ENCODE results near the gene POMC. TPM values are rescaled to one million over a fixed set of nuclear protein-coding genes. Genes with fewer than 3 reads are reported as not detected.
A peak's percentile ranks its signal among the peaks of the same experiment; 100 is the strongest.

The POMC gene
- total RNA-seq, 1 donor from 2014 or later: not detected

DNA sequence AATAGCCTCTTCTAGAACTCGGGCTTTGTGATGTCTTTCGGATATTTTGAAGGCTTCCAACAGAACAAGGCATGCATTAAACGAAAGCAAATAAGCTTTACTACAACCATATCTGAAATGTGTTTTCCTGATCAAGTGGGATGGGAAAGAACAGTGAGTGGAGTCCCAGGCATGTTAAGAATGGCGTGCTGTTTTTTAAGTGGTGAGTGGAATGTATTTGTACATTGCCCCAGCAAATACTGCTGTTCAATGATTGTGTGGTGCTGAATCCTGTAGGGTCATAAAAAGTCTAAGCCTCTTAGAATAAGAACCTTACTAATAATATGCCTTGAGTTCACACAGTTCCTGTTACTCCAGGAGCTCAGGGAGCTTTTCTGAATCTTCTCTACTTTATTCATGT is 52.5 kb downstream of the POMC start:
- no peaks in the 10 kb centered on the region for H3K79me2 ChIP-seq (ENCODE audit: insufficient read depth, low read length)
- H3K4me2 ChIP-seq (ENCODE audit: low read length): no peak overlapping the region
- no peaks in the 10 kb centered on the region for H3K27me3 ChIP-seq (ENCODE audit: insufficient read depth, low read length)
- H4K20me1 ChIP-seq (ENCODE audit: insufficient read depth, low read length): no peaks in the 10 kb centered on the region
- DNase-seq (ENCODE audit: low read depth) (peak; percentile 63), FAIRE-seq (no peak)
- H3K4me3 ChIP-seq (ENCODE audit: insufficient read depth, low read depth, low read length): no peak overlapping the region
- H3K36me3 ChIP-seq (ENCODE audit: insufficient read depth, low read length): no peaks in the 10 kb centered on the region
- H2AFZ ChIP-seq (ENCODE audit: low read depth, low read length): no peak overlapping the region
- H3K4me1 ChIP-seq (ENCODE audit: insufficient read depth, low read length): no peaks in the 10 kb centered on the region
- Mint-ChIP-seq H3K4me3 (ENCODE audit: unreplicated experiment) (no peak overlapping the region), H3K27me3 (ENCODE audit: low read depth, unreplicated experiment) (no peaks in the 10 kb centered on the region), H3K27ac (ENCODE audit: unreplicated experiment) (no peak overlapping the region), H3K36me3 (ENCODE audit: low read depth, unreplicated experiment) (peaks cover 11% of the 10 kb centered on the region), H3K9me3 (ENCODE audit: unreplicated experiment) (no peaks in the 10 kb centered on the region), H3K4me1 (ENCODE audit: low read depth, unreplicated experiment) (peaks cover 8% of the 10 kb centered on the region)
- H3K9ac ChIP-seq (ENCODE audit: low read length): no peak overlapping the region
- TF ChIP-seq EZH2 (IDR thresholded peaks at IDR 0.05; ENCODE audit: insufficient read depth, low read length) (no peak), CTCF (IDR thresholded peaks at IDR 0.05; ENCODE audit: insufficient read depth, low read depth, low read length) (no peak)
- no peak overlapping the region for H3K27ac ChIP-seq (ENCODE audit: low read depth, low read length)
- H3K9me3 ChIP-seq (ENCODE audit: insufficient read depth, low read depth, low read length): no peaks in the 10 kb centered on the region

GRCh38 chr2:25115249-25115883 is 53.0 kb downstream of the POMC start:
- no peaks in the 10 kb centered on the region for H3K27me3 ChIP-seq (ENCODE audit: insufficient read depth, low read length)
- Mint-ChIP-seq H3K36me3 (ENCODE audit: low read depth, unreplicated experiment) (peaks cover 11% of the 10 kb centered on the region), H3K9me3 (ENCODE audit: unreplicated experiment) (no peaks in the 10 kb centered on the region), H3K4me3 (ENCODE audit: unreplicated experiment) (no peak overlapping the region), H3K4me1 (ENCODE audit: low read depth, unreplicated experiment) (peaks cover 8% of the 10 kb centered on the region), H3K27ac (ENCODE audit: unreplicated experiment) (no peak overlapping the region), H3K27me3 (ENCODE audit: low read depth, unreplicated experiment) (no peaks in the 10 kb centered on the region)
- H3K9me3 ChIP-seq (ENCODE audit: insufficient read depth, low read depth, low read length): no peaks in the 10 kb centered on the region
- H3K4me1 ChIP-seq (ENCODE audit: insufficient read depth, low read length): no peaks in the 10 kb centered on the region
- TF ChIP-seq EZH2 (IDR thresholded peaks at IDR 0.05; ENCODE audit: insufficient read depth, low read length) (no peak), CTCF (IDR thresholded peaks at IDR 0.05; ENCODE audit: insufficient read depth, low read depth, low read length) (no peak)
- DNase-seq (ENCODE audit: low read depth) (no peak), FAIRE-seq (no peak)
- no peak overlapping the region for H3K4me2 ChIP-seq (ENCODE audit: low read length)
- no peak overlapping the region for H3K9ac ChIP-seq (ENCODE audit: low read length)
- H3K79me2 ChIP-seq (ENCODE audit: insufficient read depth, low read length): no peaks in the 10 kb centered on the region
- no peaks in the 10 kb centered on the region for H3K36me3 ChIP-seq (ENCODE audit: insufficient read depth, low read length)
- no peak overlapping the region for H3K4me3 ChIP-seq (ENCODE audit: insufficient read depth, low read depth, low read length)
- no peak overlapping the region for H2AFZ ChIP-seq (ENCODE audit: low read depth, low read length)
- no peaks in the 10 kb centered on the region for H4K20me1 ChIP-seq (ENCODE audit: insufficient read depth, low read length)
- H3K27ac ChIP-seq (ENCODE audit: low read depth, low read length): no peak overlapping the region

- H3K27me3 Mint-ChIP-seq (ENCODE audit: low read depth, unreplicated experiment): no peaks in the 10 kb centered on the region
These were observed 56.3 kb downstream of the POMC start for GRCh38 chr2:25112113-25112512.

More at GRCh38 chr2:25112113-25112512, 56.3 kb downstream of the POMC start:
- Histone ChIP-seq H3K27me3 (ENCODE audit: insufficient read depth, low read length) (no peaks in the 10 kb centered on the region), H3K9me3 (ENCODE audit: insufficient read depth, low read depth, low read length) (no peaks in the 10 kb centered on the region), H3K27ac (ENCODE audit: low read depth, low read length) (no peak overlapping the region), H2AFZ (ENCODE audit: low read depth, low read length) (no peak overlapping the region), H3K9ac (ENCODE audit: low read length) (no peak overlapping the region), H4K20me1 (ENCODE audit: insufficient read depth, low read length) (no peaks in the 10 kb centered on the region), H3K4me2 (ENCODE audit: low read length) (no peak overlapping the region), H3K4me3 (ENCODE audit: insufficient read depth, low read depth, low read length) (no peak overlapping the region), H3K36me3 (ENCODE audit: insufficient read depth, low read length) (no peaks in the 10 kb centered on the region), H3K4me1 (ENCODE audit: insufficient read depth, low read length) (no peaks in the 10 kb centered on the region), H3K79me2 (ENCODE audit: insufficient read depth, low read length) (no peaks in the 10 kb centered on the region)
- peaks cover 13% of the 10 kb centered on the region for H3K36me3 Mint-ChIP-seq (ENCODE audit: low read depth, unreplicated experiment)
- H3K4me1 Mint-ChIP-seq (ENCODE audit: low read depth, unreplicated experiment): peaks cover 10% of the 10 kb centered on the region
- FAIRE-seq: no peak
- H3K9me3 Mint-ChIP-seq (ENCODE audit: unreplicated experiment): no peaks in the 10 kb centered on the region
- TF ChIP-seq EZH2 (IDR thresholded peaks at IDR 0.05; ENCODE audit: insufficient read depth, low read length): no peak
- TF ChIP-seq CTCF (IDR thresholded peaks at IDR 0.05; ENCODE audit: insufficient read depth, low read depth, low read length): no peak
- no peak for DNase-seq (ENCODE audit: low read depth)
- H3K4me3 Mint-ChIP-seq (ENCODE audit: unreplicated experiment): no peak overlapping the region
- H3K27ac Mint-ChIP-seq (ENCODE audit: unreplicated experiment): no peak overlapping the region

Data from astrocyte (in vitro differentiated cells and primary cell).